ENCODE measurements around the gene SRSF10.
A peak's percentile ranks its signal among the peaks of the same experiment; 100 is the strongest.
"Not testable (repeated sequence)": the region's sequence is repeated elsewhere in the genome, so short reads cannot be mapped to it uniquely, and the experiment has no call there.

SRSF10 gene

DNA sequence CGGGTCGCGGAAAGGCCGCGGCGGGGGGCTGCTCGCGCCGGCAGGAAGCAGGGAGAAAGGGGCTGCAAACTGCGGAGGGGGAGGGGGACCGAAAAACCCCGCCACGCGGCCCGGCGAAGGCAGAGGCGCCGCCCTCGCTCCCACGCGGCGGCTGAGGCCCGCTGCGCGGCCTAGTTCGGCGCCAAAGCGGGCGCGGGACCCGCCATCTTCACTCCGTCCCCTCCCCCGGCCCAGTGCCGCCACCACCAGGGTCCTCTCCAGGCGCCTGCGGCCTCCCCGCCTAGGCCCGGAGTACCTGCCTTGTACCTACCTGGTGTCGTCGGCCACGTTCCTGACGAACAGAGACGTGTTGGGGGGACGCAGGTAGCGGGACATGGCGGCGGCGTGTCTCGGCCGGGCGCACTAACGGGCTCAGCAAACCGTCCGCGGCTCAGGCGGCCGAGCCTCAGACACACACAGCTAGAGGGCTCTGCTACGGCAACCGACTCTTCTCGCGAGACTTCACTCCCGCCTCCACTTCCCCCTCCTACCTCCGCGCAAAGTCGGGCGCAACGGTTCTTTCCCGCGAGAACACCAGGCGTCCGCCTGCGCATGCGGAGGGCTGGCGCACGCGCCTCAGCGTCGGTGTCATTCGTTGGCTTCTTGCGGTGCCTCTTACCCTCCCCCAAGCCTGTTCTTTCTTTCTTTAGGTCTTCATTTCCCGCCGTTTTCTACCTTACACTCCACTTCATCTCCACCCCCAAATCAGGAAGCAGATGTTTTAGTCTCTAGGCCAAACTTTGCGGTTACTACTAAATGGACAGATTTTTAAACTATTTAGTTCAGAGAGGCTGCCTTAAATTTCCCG, at the start of gene SRSF10:
Gene SRSF10, minus strand, starts transcription at position 447 of the 847 bp plus-strand sequence. Its CDS starts 72 bp downstream, at position 375.
- DNase-seq (ENCODE audit: low read depth): peak; percentile 90

DNA sequence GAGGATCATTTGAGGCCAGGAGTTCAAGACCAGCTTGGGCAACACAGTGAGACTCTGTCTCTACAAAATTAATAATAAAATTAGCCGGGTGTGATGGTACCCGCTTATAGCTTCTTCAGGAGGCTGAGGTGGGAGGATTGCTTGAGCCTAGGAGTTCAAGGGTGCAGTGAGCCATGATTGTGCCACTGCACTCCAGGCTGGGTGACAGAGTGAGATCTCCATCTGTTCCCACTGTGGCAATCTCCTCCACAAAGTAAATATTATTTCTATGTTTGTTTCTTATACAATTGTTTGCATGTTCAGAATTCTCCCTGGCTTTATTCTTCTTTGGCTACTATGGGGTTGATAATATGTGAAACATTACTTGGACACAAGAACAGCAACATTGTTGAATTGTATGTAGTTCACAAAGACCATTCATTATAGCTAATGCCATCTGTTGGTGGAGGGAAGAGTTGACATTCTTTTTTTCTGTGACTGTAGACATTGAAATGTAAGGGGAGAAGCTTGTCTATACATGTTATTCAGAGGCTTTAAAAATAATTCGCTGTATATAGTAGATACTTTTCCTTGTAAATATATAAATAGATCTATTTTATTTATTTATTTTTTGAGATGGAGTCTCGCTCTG, 47.8 kb upstream of the SRSF10 start:
- DNase-seq (ENCODE audit: low read depth): no peak

- DNase-seq (ENCODE audit: low read depth): no peak
These were observed 42.6 kb upstream of the SRSF10 start for GRCh38 chr1:24022581-24023361.

DNA sequence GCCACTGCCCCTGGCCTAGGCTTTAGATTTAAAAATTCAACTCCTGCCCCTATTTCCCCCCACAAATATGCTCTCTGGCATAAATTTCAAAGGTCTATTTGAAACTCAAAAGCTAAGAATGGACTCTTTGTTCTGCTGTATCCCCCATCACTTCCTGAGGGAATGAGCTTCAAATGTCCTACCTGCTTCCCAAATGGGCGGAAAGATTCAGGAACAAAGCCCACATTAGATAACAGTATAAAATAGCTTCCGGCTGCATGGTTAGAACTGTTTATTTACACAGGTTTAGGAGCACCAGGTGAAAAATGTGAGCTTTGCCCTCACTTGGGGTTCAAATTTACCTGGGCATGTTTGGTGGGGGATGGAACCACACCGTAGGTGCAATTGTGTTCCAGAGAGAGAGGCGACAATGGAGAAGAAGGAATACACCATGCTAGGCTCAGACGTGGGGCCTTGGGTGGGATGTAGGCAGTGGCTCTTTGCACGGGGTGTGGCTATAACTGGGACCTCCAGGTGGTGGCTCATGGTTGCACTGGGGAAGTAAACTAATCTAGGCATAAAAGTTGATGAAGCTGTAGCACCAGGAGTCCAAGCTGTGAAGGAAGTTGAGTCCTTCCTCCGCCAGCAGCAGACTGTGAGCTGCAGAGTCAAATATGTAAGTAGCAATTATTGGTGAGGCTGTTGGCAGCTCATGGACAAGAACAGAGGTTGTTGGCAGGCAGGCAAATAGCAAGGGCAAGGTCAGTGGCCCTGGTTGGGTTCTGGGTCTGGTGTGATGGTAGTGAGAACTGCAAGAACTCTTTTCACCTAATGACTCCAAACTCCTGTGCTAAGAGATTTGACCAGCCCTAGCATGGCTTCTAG, 41.5 kb upstream of the SRSF10 start:
- DNase-seq (ENCODE audit: low read depth): no peak

DNA sequence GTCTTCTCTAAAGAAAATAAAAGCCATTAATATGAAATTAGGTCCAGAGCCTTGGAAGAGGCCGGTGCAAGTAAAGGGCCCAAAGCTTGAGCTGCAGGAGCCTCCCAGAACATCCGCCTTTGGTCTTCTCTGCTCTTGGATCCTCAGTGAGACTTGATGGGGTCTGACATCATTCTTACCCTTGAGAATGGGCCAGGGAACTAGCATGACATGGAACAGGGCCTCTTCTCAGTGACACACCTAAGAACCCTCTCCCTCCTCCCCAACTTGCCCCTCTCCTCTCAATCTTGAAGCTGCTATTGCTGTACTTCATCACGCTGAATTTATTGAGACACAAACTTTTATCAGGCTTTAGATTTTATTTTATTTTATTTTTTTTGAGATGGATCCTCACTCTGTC, 40.3 kb upstream of the SRSF10 start:
- no peak for DNase-seq (ENCODE audit: low read depth)

GRCh38 chr1:24020025-24020424, 39.9 kb upstream of the SRSF10 start:
- DNase-seq (ENCODE audit: low read depth): no peak

DNA sequence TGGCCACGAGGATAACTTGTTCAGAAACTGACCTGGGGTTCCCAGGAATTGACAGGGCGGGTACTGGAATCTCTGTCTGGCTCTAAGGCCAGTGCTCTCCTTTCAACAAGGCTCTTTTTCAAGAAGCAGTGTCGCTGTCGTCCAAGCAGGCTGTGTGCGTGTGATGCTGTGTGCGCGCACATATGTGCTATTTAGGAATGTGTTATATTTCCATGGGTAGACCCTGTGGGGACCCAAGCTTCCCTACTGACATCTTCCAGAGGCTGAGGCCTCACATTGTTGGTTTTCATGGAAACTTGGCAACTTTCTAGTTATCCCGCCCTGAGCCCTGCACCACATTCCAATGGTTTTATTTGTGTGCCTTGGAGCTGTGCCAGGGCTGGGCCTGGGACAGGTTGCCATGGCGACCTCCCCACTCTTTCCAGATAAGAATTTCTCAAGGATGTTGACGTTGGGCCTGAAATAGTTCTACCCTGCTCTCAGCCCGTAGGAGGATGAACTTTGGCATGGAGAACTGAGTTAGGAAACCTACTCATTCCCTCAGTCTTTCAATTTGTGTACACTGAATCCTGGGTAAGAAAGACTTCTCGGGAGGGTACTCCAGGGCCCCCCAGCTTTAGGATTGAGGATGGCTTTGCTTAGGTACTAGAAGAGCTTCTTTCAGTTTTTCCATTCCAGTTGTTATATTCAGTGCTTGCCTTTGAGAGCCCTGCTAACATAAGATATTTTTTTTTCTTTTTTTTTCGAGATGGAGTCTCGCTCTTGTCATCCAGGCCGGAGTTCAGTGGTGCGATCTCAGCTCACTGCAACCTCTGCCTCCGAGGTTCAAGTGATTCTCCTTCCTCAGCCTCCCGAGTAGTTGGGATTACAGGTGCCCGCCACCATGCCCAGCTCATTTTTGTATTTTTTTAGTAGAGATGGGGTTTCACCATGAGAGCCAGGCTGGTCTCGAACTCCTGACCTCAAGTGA, 38.8 kb upstream of the SRSF10 start:
- DNase-seq (ENCODE audit: low read depth): no peak

- no peak for DNase-seq (ENCODE audit: low read depth)
These were observed 35.4 kb upstream of the SRSF10 start for GRCh38 chr1:24015221-24016210.

GRCh38 chr1:24012878-24013277, 32.8 kb upstream of the SRSF10 start:
- not testable (repeated sequence) for DNase-seq (ENCODE audit: low read depth)

DNA sequence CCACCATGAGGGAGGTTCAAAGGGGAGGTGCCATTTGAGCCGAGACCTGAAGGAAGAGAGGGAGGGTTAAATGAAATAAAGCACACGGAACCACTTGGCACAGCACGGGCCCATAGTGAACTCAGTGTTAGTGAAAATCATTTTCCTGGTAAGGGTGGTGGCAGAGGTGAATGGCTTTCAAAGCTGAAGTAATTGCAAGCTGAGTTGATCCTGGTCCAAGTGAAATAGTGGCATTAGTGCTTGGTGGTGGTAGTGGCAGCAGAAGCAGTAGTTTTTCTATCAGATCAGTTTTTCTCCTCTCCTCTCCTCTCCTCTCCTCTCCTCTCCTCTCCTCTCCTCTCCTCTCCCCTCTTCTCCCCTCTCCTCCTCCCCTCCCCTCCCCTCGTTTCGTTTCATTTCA, 30.5 kb upstream of the SRSF10 start:
- no peak for DNase-seq (ENCODE audit: low read depth)

DNA sequence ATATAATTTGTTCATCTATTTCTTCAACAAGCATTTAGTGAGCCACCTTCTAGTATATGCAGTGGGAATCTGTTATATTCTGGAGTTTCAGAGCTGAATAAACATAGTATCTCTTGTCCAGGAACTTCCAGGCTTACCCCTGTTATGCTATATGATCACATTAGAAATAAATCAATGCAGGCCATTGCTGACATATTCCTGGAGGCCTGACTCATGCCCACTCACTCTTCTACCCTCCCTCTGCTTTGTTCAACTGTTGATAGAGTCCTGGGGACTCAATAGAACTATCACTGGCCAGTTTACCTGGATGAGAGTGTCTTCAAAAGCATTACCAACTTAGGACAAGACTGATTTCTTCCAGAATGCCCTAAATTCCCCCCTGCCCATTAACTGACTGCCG, 29.3 kb upstream of the SRSF10 start:
- DNase-seq (ENCODE audit: low read depth): no peak

DNA sequence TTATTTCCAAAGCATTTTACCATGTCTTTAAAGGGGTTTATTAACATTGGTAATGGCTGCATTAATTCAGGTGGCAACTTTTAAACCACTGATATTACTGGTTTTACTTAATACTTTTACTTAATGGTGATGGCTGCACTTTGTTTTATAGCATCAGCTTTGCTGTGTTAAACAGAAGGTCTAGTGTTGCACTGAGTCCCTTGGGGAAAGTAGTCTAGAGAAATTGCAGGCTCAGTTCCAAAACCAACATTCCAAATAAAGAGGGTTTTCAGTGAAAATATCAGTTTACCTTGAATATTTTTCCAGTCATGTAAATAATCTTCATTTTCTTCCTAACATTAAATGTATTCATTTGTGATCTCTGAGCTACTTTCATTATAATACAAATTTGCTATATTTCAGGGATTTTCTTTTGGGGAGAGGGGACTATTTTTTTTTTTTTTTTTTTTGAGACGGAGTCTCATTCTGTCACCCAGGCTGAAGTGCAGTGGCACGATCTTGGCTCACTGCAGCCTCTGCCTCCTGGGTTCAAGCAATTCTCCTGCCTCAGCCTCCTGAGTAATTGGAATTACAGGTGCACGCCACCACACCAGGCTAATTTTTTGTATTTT, 28.6 kb upstream of the SRSF10 start:
- not testable (repeated sequence) for DNase-seq (ENCODE audit: low read depth)

- no peak for DNase-seq (ENCODE audit: low read depth)
These were observed 27.0 kb upstream of the SRSF10 start for GRCh38 chr1:24007079-24007478.

- DNase-seq (ENCODE audit: low read depth): no peak
These were observed 25.0 kb upstream of the SRSF10 start for GRCh38 chr1:24005163-24005562.

DNA sequence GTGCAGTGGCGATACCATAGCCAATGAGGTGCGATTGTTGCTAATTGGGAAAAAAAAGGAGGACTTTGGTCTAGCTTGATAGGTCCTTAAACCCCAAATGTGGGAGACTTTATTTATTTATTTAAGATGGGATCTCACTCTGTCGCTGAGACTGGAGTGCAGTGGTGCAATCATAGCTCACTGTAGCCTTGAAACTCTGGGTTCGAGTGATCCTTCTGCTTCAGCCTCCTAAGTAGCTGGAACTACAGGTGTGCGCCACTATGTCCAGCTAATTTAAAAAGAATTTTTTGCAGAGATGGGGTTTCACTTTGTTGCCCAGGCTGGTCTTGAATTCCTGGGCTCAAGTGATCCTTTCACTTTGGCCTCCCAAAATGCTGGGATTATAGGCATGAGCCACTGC, 24.0 kb upstream of the SRSF10 start:
- no peak for DNase-seq (ENCODE audit: low read depth)

DNA sequence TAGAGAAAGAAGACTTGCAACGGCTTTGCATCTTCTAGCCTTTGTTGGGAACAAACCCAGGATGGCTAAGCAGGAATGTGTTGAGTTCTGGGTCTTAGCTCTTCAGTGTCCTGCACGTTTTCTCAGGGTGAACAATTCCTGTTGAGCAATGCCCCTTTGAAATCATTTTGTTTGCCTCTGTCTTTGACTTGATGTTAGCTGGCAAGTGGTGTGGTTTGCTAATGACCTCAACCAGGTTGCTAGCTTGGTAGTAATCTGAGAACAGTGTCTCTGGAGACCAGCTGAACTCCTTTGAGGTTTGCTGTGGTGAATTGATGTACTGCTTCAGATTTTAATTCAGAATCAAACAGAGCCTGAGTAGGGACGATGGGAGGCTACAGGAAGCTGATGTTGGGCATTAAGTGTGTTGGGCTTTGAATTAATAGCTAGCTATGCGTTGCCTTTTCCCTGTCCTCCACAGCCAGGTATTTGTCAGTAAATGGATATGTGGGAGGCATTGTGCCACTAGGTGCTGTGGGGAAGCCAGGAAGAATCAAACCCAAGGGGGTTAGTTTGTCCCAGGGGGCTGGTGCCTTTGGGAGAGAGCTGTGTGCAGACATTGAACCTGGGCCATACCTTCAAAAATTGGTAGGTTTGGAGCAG, 23.3 kb upstream of the SRSF10 start:
- DNase-seq (ENCODE audit: low read depth): no peak

DNA sequence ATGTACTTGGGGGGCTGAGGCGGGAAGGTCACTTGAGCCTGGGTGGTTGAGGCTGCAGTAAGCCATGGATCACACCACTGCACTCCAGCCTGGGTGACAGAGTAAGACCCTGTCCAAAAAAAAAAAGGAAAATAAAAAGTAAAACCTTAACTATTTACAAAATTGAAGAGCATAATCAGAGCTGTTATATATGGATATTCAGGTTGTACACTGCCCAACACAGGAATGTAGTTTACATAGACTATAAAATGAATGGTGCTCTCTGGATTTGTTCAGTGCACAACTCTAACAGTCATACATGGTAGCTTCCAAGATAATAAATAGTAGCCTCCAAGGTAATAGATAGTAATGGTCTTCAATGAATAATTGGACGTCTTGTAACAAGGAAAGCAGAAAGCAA, 22.6 kb upstream of the SRSF10 start:
- DNase-seq (ENCODE audit: low read depth): no peak

- DNase-seq (ENCODE audit: low read depth): no peak
These were observed 19.1 kb upstream of the SRSF10 start for GRCh38 chr1:23999156-23999671.

Measured in stimulated activated CD8-positive, alpha-beta memory T cell treated with anti-CD3 and anti-CD28 coated beads, Interleukin-7, amount 100 ng/mL, for 24 hours (primary cell).